NCI-H82 (cell line): Measurements from ENCODE around the gene KLF16.

Experiments
- DNase-seq: peaks from one replicate; lab custom pipeline; 2025; lab: John Stamatoyannopoulos, UW

The KLF16 gene

GRCh38 chr19:1807030-1807694, 56.2 kb downstream of the KLF16 start:
- no peak for DNase-seq

GRCh38 chr19:1806184-1807029, 57.0 kb downstream of the KLF16 start:
- no peak for DNase-seq

DNA sequence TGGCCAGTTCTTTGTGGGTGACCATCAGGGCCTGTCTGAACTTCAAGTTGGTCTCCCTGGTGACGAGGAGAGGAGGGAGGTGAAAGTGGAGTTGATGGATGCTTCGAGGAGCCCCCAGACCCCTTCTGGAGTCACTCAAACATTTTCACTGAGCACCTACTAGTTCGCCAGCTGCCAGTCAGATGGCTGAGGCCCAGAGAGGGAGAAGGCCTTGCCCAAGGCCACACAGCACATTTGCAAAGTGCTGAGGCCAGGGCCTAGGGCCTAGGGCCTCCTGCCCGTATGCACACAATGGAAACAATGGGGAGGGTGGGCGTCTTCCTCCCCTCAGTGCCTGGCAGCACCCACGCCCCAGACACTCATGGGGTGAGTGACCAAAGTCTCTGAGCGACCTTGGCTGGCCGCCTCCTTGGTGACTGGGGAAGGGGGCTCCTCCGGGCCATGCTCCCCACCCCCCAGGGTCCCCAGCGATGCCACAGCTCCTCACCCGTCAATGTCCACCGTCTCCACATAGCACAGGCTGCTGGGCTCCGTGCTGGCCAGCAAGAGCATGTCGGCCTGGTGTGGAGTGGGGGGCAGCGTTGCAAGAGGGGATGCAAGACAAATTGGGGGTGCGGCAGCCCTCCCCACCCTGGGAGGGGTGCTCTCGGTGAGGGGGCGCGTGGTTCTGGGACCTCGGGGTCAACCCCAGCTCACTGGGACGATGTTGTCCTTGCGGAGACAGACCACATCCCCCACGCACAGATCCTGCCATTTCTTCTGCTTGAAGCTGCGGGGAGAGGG, 57.8 kb downstream of the KLF16 start:
- no peak for DNase-seq

DNA sequence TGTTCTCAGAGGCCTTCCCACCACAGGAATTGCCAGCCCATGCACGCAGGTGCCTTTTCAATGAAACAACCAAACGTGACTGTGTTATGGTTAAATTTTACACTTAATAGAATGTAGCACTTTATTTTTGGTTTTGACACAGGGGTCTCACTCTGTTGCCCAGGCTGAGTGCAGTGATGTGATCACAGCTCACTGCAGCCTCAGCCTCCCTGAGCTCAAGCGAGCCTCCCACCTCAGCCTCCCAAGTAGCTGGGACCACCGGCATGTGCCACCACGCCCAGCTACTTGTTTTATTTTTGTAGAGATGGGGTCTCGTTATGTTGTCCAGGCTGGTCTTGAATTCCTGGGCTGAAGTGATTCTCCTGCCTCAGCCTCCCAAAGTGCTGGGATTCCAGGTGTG, 58.5 kb downstream of the KLF16 start:
- DNase-seq = no peak
